ENCODE measurements around the gene MEIOSIN. TPM values are rescaled to one million over a fixed set of nuclear protein-coding genes. Genes with fewer than 3 reads are reported as not detected.
A peak's percentile ranks its signal among the peaks of the same experiment; 100 is the strongest.

The MEIOSIN gene
- total and polyA plus RNA-seq, 2 of the 13 experiments (the other 11 are each of a cell fraction or from before 2014, with no cell fraction given): not detected

- TF ChIP-seq ZXDC (CRISPR knock-in tag; IDR thresholded peaks at IDR 0.05) (no peak), FOXA3 (CRISPR knock-in tag; IDR thresholded peaks at IDR 0.05) (peak; percentile 45; the same call in 1 of the 2 replicates), ZNF749 (CRISPR knock-in tag; IDR thresholded peaks at IDR 0.05; ENCODE audit: borderline replicate concordance) (0 out of 2 replicates have a peak, but pooled peaks have one; percentile 59), PITX1 (CRISPR knock-in tag; IDR thresholded peaks at IDR 0.05) (peak; percentile 12; the same call in 1 of the 2 replicates), ZFP36L1 (CRISPR knock-in tag; IDR thresholded peaks at IDR 0.05) (peak; percentile 86; the same call in 1 of the 2 replicates), SIN3B (IDR thresholded peaks at IDR 0.05; ENCODE audit: low read length) (peak; percentile 89), NR2F6 (IDR thresholded peaks at IDR 0.05) (no peak), NR2F6 (CRISPR knock-in tag; IDR thresholded peaks at IDR 0.05) (no peak), ESRRA (CRISPR knock-in tag; IDR thresholded peaks at IDR 0.05; ENCODE audit: low read depth) (no peak), ZNF318 (CRISPR knock-in tag; IDR thresholded peaks at IDR 0.05) (0 out of 2 replicates have a peak, but pooled peaks have one; percentile 48), KMT2A (CRISPR knock-in tag; IDR thresholded peaks at IDR 0.05) (peak; percentile 59; the same call in 1 of the 2 replicates), ZNF207 (IDR thresholded peaks at IDR 0.05; ENCODE audit: borderline replicate concordance) (no peak), E2F2 (CRISPR knock-in tag; IDR thresholded peaks at IDR 0.05; ENCODE audit: borderline replicate concordance) (no peak), ZNF354B (CRISPR knock-in tag; IDR thresholded peaks at IDR 0.05) (no peak), BORCS8-MEF2B (CRISPR knock-in tag; IDR thresholded peaks at IDR 0.05) (peak; percentile 90), TOPORS (CRISPR knock-in tag; IDR thresholded peaks at IDR 0.05) (peak; percentile 77; the same call in 1 of the 2 replicates), ZNF672 (CRISPR knock-in tag; IDR thresholded peaks at IDR 0.05) (no peak), RBFOX2 (IDR thresholded peaks at IDR 0.05; ENCODE audit: low read depth, low read length) (peak; percentile 51; the same call in 1 of the 2 replicates), SNAI1 (CRISPR knock-in tag; IDR thresholded peaks at IDR 0.05; ENCODE audit: borderline replicate concordance) (no peak)
Observed at GRCh38 chr19:45691516-45692186, 41.6 kb upstream of the MEIOSIN start, which contains the start of gene SNRPD2 (continued).

Measured in HepG2 (cell line).